HepG2 (cell line): ENCODE measurements around the gene RBCK1. TPM values are rescaled to one million over a fixed set of nuclear protein-coding genes. Genes with fewer than 3 reads are reported as not detected.
A peak's percentile ranks its signal among the peaks of the same experiment; 100 is the strongest.

Source experiments
- ARID2 ChIP-seq: sonication (generic); formaldehyde crosslinking; IDR thresholded peaks from 2 replicates; pipeline ENCODE4 v1.8.1; 2022; ENCODE audit warnings: mild to moderate bottlenecking, missing genetic modification reagents, borderline replicate concordance
- BATF2 ChIP-seq: sonication (generic); formaldehyde crosslinking; IDR thresholded peaks from 2 replicates; pipeline ENCODE4 v1.8.0; 2022; ENCODE audit warnings: mild to moderate bottlenecking, missing genetic modification reagents, moderate library complexity
- E2F2 ChIP-seq: sonication (generic); formaldehyde crosslinking; IDR thresholded peaks from 2 replicates; pipeline ENCODE4 v1.4.0; 2020; ENCODE audit warnings: missing genetic modification reagents, borderline replicate concordance
- ETV5 ChIP-seq: IDR thresholded peaks from 2 replicates; pipeline ENCODE4 v1.6.1; 2018; ENCODE audit warnings: missing biosample characterization, missing genetic modification reagents, inconsistent platforms, borderline replicate concordance
- ETV6 ChIP-seq: sonication (generic); formaldehyde crosslinking; conservative IDR thresholded peaks from 2 replicates; pipeline ENCODE4 v1.4.0; 2020; ENCODE audit warnings: missing genetic modification reagents
- HOMEZ ChIP-seq: IDR thresholded peaks from 2 replicates; pipeline ENCODE4 v1.6.1; 2016; ENCODE audit warnings: low read depth
- SALL1 ChIP-seq: sonication (generic); formaldehyde crosslinking; IDR thresholded peaks from 2 replicates; pipeline ENCODE4 v1.8.0; 2022; ENCODE audit warnings: mild to moderate bottlenecking, missing genetic modification reagents
- SMARCE1 ChIP-seq: fragments of 450-650 bp; IDR thresholded peaks from 2 replicates; pipeline ENCODE4 v1.6.1; 2017; ENCODE audit warnings: borderline replicate concordance
- THAP7 ChIP-seq: sonication (generic); formaldehyde crosslinking; IDR thresholded peaks from 2 replicates; pipeline ENCODE4 v1.8.1; 2023; ENCODE audit warnings: mild to moderate bottlenecking, missing genetic modification reagents
- TP53 ChIP-seq: sonication (generic); formaldehyde crosslinking; conservative IDR thresholded peaks from 2 replicates; pipeline ENCODE4 v1.4.0; 2020; ENCODE audit warnings: missing genetic modification reagents
- ZNF20 ChIP-seq: sonication (generic); formaldehyde crosslinking; IDR thresholded peaks from 2 replicates; pipeline ENCODE4 v1.4.0; 2020; ENCODE audit warnings: mild to moderate bottlenecking, moderate library complexity, missing genetic modification reagents
- ZNF264 ChIP-seq: sonication (generic); formaldehyde crosslinking; IDR thresholded peaks from 2 replicates; pipeline ENCODE4 v1.4.0; 2020; ENCODE audit warnings: missing genetic modification reagents
- ZNF275 ChIP-seq: sonication (generic); formaldehyde crosslinking; IDR thresholded peaks from 2 replicates; pipeline ENCODE4 v1.8.0; 2022; ENCODE audit warnings: missing genetic modification reagents, mild to moderate bottlenecking, inconsistent platforms, borderline replicate concordance
- ZNF33A ChIP-seq: sonication (generic); formaldehyde crosslinking; IDR thresholded peaks from 2 replicates; pipeline ENCODE4 v1.5.1; 2020; ENCODE audit warnings: missing genetic modification reagents, mild to moderate bottlenecking, moderate library complexity, borderline replicate concordance
- ZNF547 ChIP-seq: sonication (generic); formaldehyde crosslinking; IDR thresholded peaks from 2 replicates; pipeline ENCODE4 v1.5.1; 2020; ENCODE audit warnings: mild to moderate bottlenecking, missing genetic modification reagents
- ZNF574 ChIP-seq: sonication (generic); formaldehyde crosslinking; IDR thresholded peaks from 2 replicates; pipeline ENCODE4 v1.4.0; 2020; ENCODE audit warnings: missing genetic modification reagents
- ZNF678 ChIP-seq: sonication (generic); formaldehyde crosslinking; IDR thresholded peaks from 2 replicates; pipeline ENCODE4 v1.4.0; 2020; ENCODE audit warnings: mild to moderate bottlenecking, missing genetic modification reagents
- ZNF691 ChIP-seq: sonication (generic); formaldehyde crosslinking; IDR thresholded peaks from 2 replicates; pipeline ENCODE4 v1.4.0; 2020; ENCODE audit warnings: missing genetic modification reagents, low read depth, mild to moderate bottlenecking, borderline replicate concordance
- ZNF83 ChIP-seq: sonication (generic); formaldehyde crosslinking; IDR thresholded peaks from 2 replicates; pipeline ENCODE4 v1.4.0; 2020; ENCODE audit warnings: missing genetic modification reagents, mild to moderate bottlenecking, borderline replicate concordance
- polyA plus RNA-seq, 8 experiments: library from polyadenylated mRNA; depleted of rRNA in 3 of 8; stranded (reverse) in 7 of 8; unstranded in 1 of 8; fragments of >200 nt; fragmentation: Illumina TruSeq in 4 of 8; extraction: Trizol in 4 of 8; gene quantifications; 2 replicates each; pipeline versions ENCODE4 v1.2.1 to v1.2.3, GENCODE V29; 2011 to 2016; ENCODE audit warnings: low read depth in 4 of 8, missing spikeins in 1 of 8, mixed read lengths in 1 of 8; ENCODE audit not compliant: insufficient read depth in 1 of 8
- total RNA-seq, 5 experiments: library from RNA; depleted of rRNA; stranded (reverse); fragments of >200 nt; fragmentation: Illumina TruSeq; extraction: Trizol; gene quantifications; 2 replicates each; pipeline ENCODE4 v1.2.3, GENCODE V29; 2016; ENCODE audit warnings: low read depth in 1 of 5

Gene RBCK1
- total and polyA plus RNA-seq, 2 of the 13 experiments (the other 11 are each of a cell fraction or from before 2014, with no cell fraction given) = 149 to 215 TPM

GRCh38 chr20:462199-462991 is 54.3 kb downstream of the RBCK1 start, which contains the start of gene TBC1D20 (continued):
- TF ChIP-seq ZNF691 (peak; percentile 53; the same call in 1 of the 2 replicates), ZNF678 (no peak), ETV6 (CRISPR knock-in tag) (no peak), ZNF275 (CRISPR knock-in tag) (no peak), ZNF83 (CRISPR knock-in tag) (no peak), E2F2 (no peak), HOMEZ (CRISPR knock-in tag) (peak; percentile 85), ETV5 (CRISPR knock-in tag) (peak; percentile 63; the same call in 1 of the 2 replicates), SALL1 (CRISPR knock-in tag) (peak; percentile 80), ZNF33A (no peak), ZNF264 (CRISPR knock-in tag) (peak; percentile 68; the same call in 1 of the 2 replicates), ARID2 (CRISPR knock-in tag) (0 out of 2 replicates have a peak, but pooled peaks have one; percentile 47), THAP7 (CRISPR knock-in tag) (peak; percentile 30; the same call in 1 of the 2 replicates), TP53 (CRISPR knock-in tag) (no peak), SMARCE1 (no peak), ZNF20 (CRISPR knock-in tag) (no peak), BATF2 (CRISPR knock-in tag) (0 out of 2 replicates have a peak, but pooled peaks have one; percentile 18), ZNF574 (CRISPR knock-in tag) (peak; percentile 58; the same call in 1 of the 2 replicates), ZNF547 (CRISPR knock-in tag) (no peak)
